ENCODE results near the gene KCNH3.

GRCh38 chr12:49541911-49542505, 3.2 kb downstream of the KCNH3 start:
- no peak for TF ChIP-seq CTCF (conservative IDR thresholded peaks at IDR 0.05 in 1 of 2, IDR thresholded peaks at IDR 0.05 in 1 of 2; ENCODE audit: extremely low read depth in 1 of 2, insufficient read depth in 1 of 2, low read depth in 1 of 2, low read length in 2 of 2)
- TF ChIP-seq EZH2 (IDR thresholded peaks at IDR 0.05; ENCODE audit: borderline replicate concordance, low read length), result no peak
